ENCODE data around the gene KCMF1. TPM values are rescaled to one million over a fixed set of nuclear protein-coding genes. Genes with fewer than 3 reads are reported as not detected.

KCMF1 gene
- polyA plus RNA-seq, 3 donors = 22.5 to 52.9 (median 28.5) TPM

- no peaks in the 10 kb centered on the region for H3K27me3 ChIP-seq (ENCODE audit: control insufficient read depth in 2 of 2, insufficient read depth in 2 of 2, low read length in 2 of 2)
- DNase-seq = peak in 2 of 3 donors; percentile 42 to 44
- peaks cover 0 to 5% (median 0%) of the 10 kb centered on the region in 7 donors for H3K9me3 Mint-ChIP-seq
- peaks cover 69 to 76% of the 10 kb centered on the region in 2 donors for H3K4me1 ChIP-seq (ENCODE audit: control insufficient read depth in 1 of 2, insufficient read depth in 2 of 2, low read length in 2 of 2)
- peaks cover 54% of the 10 kb centered on the region for H3K79me2 ChIP-seq (ENCODE audit: insufficient read depth, low read length)
- no peak for TF ChIP-seq CTCF (IDR thresholded peaks at IDR 0.05)
- H4K20me1 ChIP-seq (ENCODE audit: insufficient read depth, low read length) = peaks cover 61% of the 10 kb centered on the region
- peak overlapping the region in 1 of 3 experiments; percentile 12 for H3K4me3 ChIP-seq (replicated peaks in 1 of 3; ENCODE audit: low read depth in 2 of 3, low read length in 3 of 3)
- H3K4me2 ChIP-seq (replicated peaks; ENCODE audit: extremely low read depth, low read length, poor library complexity, severe bottlenecking) = peak overlapping the region; percentile 26
- no peak overlapping the region for H2AFZ ChIP-seq (ENCODE audit: insufficient read depth, low read depth, low read length, poor library complexity, severe bottlenecking)
- H3K27ac Mint-ChIP-seq = peak overlapping the region; percentile 80 to 95 (median 91)
- H3K9ac ChIP-seq (ENCODE audit: insufficient read depth, low read length, poor library complexity, severe bottlenecking) = no peak overlapping the region
- 61% methylated on average over 7 of the region's 9 CpGs for WGBS (ENCODE audit: insufficient coverage)
- peaks cover 24 to 33% of the 10 kb centered on the region in 2 donors for H3K36me3 Mint-ChIP-seq
- peak overlapping the region in 1 of 2 donors; percentile 59 for H3K4me3 Mint-ChIP-seq
- peak overlapping the region; percentile 34 to 72 for H3K27ac ChIP-seq (ENCODE audit: low read depth in 1 of 2, low read length in 2 of 2)
- H3K9me3 ChIP-seq (replicated peaks in 1 of 2; ENCODE audit: control insufficient read depth in 1 of 2, insufficient read depth in 1 of 2, low read length in 2 of 2) = no peaks in the 10 kb centered on the region
- intact Hi-C loops (cut with micrococcal nuclease) = loop anchor here in 1 of 2 donors (5.0 kb wide), 1 partner anchor 37 kb away; no protein-coding TSS in a partner anchor
- peaks cover 0 to 10% of the 10 kb centered on the region in 2 donors for H3K36me3 ChIP-seq (replicated peaks in 1 of 2; ENCODE audit: control insufficient read depth in 1 of 2, insufficient read depth in 2 of 2, low read length in 2 of 2)
- peaks cover 0 to 3% (median 0%) of the 10 kb centered on the region in 3 donors for H3K27me3 Mint-ChIP-seq (ENCODE audit: low read depth in 3 of 3)
- peaks cover 72% of the 10 kb centered on the region for H3K4me1 Mint-ChIP-seq
Measured at GRCh38 chr2:84964406-84965191, 6.4 kb upstream of the KCMF1 start.

- H3K4me1 ChIP-seq (ENCODE audit: control insufficient read depth in 1 of 2, insufficient read depth in 2 of 2, low read length in 2 of 2) = peaks cover 67 to 74% of the 10 kb centered on the region in 2 donors
- no peaks in the 10 kb centered on the region for H3K27me3 ChIP-seq (ENCODE audit: control insufficient read depth in 2 of 2, insufficient read depth in 2 of 2, low read length in 2 of 2)
- peaks cover 59% of the 10 kb centered on the region for H3K79me2 ChIP-seq (ENCODE audit: insufficient read depth, low read length)
- peaks cover 0 to 10% of the 10 kb centered on the region in 2 donors for H3K36me3 ChIP-seq (replicated peaks in 1 of 2; ENCODE audit: control insufficient read depth in 1 of 2, insufficient read depth in 2 of 2, low read length in 2 of 2)
- Mint-ChIP-seq H3K4me1 (peaks cover 72% of the 10 kb centered on the region), H3K4me3 (no peak overlapping the region), H3K27me3 (ENCODE audit: low read depth in 3 of 3) (peaks cover 0 to 3% (median 0%) of the 10 kb centered on the region in 3 donors), H3K36me3 (peaks cover 24 to 33% of the 10 kb centered on the region in 2 donors), H3K9me3 (peaks cover 0 to 5% (median 0%) of the 10 kb centered on the region in 7 donors), H3K27ac (peak overlapping the region; percentile 80 to 95 (median 91))
- H3K4me2 ChIP-seq (replicated peaks; ENCODE audit: extremely low read depth, low read length, poor library complexity, severe bottlenecking) = peak overlapping the region; percentile 26
- peak overlapping the region in 1 of 3 experiments; percentile 5 for H3K4me3 ChIP-seq (replicated peaks in 1 of 3; ENCODE audit: low read depth in 2 of 3, low read length in 3 of 3)
- intact Hi-C loops (cut with micrococcal nuclease) = no loop called here
- no peak for DNase-seq
- no peak overlapping the region for H3K9ac ChIP-seq (ENCODE audit: insufficient read depth, low read length, poor library complexity, severe bottlenecking)
- peak overlapping the region; percentile 34 to 72 for H3K27ac ChIP-seq (ENCODE audit: low read depth in 1 of 2, low read length in 2 of 2)
- H4K20me1 ChIP-seq (ENCODE audit: insufficient read depth, low read length) = peaks cover 55% of the 10 kb centered on the region
- no peaks in the 10 kb centered on the region for H3K9me3 ChIP-seq (replicated peaks in 1 of 2; ENCODE audit: control insufficient read depth in 1 of 2, insufficient read depth in 1 of 2, low read length in 2 of 2)
- no peak overlapping the region for H2AFZ ChIP-seq (ENCODE audit: insufficient read depth, low read depth, low read length, poor library complexity, severe bottlenecking)
- no peak for TF ChIP-seq CTCF (IDR thresholded peaks at IDR 0.05)
Measured at GRCh38 chr2:84965192-84965516, 5.8 kb upstream of the KCMF1 start.
